Activated CD4-positive, alpha-beta memory T cell treated with anti-CD3 and anti-CD28 coated beads, Interleukin-2, amount 10 ng/mL, durations not matched to agents 7 days and 5 days (primary cell): ENCODE results near the gene CFAP46. TPM values are rescaled to one million over a fixed set of nuclear protein-coding genes. Genes with fewer than 3 reads are reported as not detected.
"Not testable (repeated sequence)": the region's sequence is repeated elsewhere in the genome, so short reads cannot be mapped to it uniquely, and the experiment has no call there.

ENCODE experiments used
- CTCF ChIA-PET: fragments of 350-600 bp; sonication (Branson Sonifier 250); formaldehyde crosslinking; loops from one replicate; lab custom pipeline; 2021; ENCODE audit warnings: antibody characterized with exemption, inconsistent platforms; lab: Charles Lee
- POLR2A ChIA-PET: fragments of 350-600 bp; sonication (Branson Sonifier 250); formaldehyde crosslinking; loops from one replicate; lab custom pipeline; 2021; ENCODE audit warnings: antibody characterized with exemption; lab: Charles Lee
- DNase-seq: peaks from one replicate; pipeline ENCODE4 v3.0.0-alpha.2; 2020
- H3K27ac Mint-ChIP-seq: one replicate; pipeline ENCODE4 v1.8.0; 2021; ENCODE audit warnings: mild to moderate bottlenecking, mixed read lengths
- H3K27me3 Mint-ChIP-seq: one replicate; pipeline ENCODE4 v1.8.0; 2021; ENCODE audit warnings: mixed read lengths
- H3K36me3 Mint-ChIP-seq: one replicate; pipeline ENCODE4 v1.8.0; 2021; ENCODE audit warnings: low read depth, mixed read lengths
- H3K4me1 Mint-ChIP-seq: one replicate; pipeline ENCODE4 v1.8.0; 2021; ENCODE audit warnings: mixed read lengths
- H3K4me3 Mint-ChIP-seq: one replicate; pipeline ENCODE4 v1.8.0; 2021; ENCODE audit warnings: mild to moderate bottlenecking, mixed read lengths
- H3K9me3 Mint-ChIP-seq: one replicate; pipeline ENCODE4 v1.8.0; 2021; ENCODE audit warnings: mixed read lengths
- total RNA-seq, 2 experiments: library from RNA; stranded (reverse); gene quantifications; one replicate each; pipeline ENCODE4 v1.2.3, GENCODE V29; 2021

Gene CFAP46
- total RNA-seq, 2 experiments from 2014 or later = not detected

- peaks cover 5% of the 10 kb centered on the region for H3K9me3 Mint-ChIP-seq
- no peak for DNase-seq
- ChIA-PET CTCF (no interaction called here), POLR2A (no interaction called here)
- H3K27me3 Mint-ChIP-seq = no peaks in the 10 kb centered on the region
- no peak overlapping the region for H3K4me3 Mint-ChIP-seq
- no peaks in the 10 kb centered on the region for H3K4me1 Mint-ChIP-seq
- no peak overlapping the region for H3K27ac Mint-ChIP-seq
- H3K36me3 Mint-ChIP-seq = no peaks in the 10 kb centered on the region
Measured at GRCh38 chr10:132776186-132776585, 166.2 kb downstream of the CFAP46 start.

GRCh38 chr10:132774902-132775863 lies 167.2 kb downstream of the CFAP46 start:
- Mint-ChIP-seq H3K4me3 (no peak overlapping the region), H3K27me3 (no peaks in the 10 kb centered on the region), H3K4me1 (no peaks in the 10 kb centered on the region), H3K27ac (no peak overlapping the region), H3K9me3 (peaks cover 5% of the 10 kb centered on the region), H3K36me3 (no peaks in the 10 kb centered on the region)
- ChIA-PET CTCF (no interaction called here), POLR2A (no interaction called here)
- DNase-seq = no peak

- ChIA-PET POLR2A (no interaction called here), CTCF (no interaction called here)
- Mint-ChIP-seq H3K4me3 (no peak overlapping the region), H3K27me3 (no peaks in the 10 kb centered on the region), H3K36me3 (no peaks in the 10 kb centered on the region), H3K27ac (no peak overlapping the region), H3K4me1 (no peaks in the 10 kb centered on the region), H3K9me3 (peaks cover 5% of the 10 kb centered on the region)
- no peak for DNase-seq
Measured at GRCh38 chr10:132774181-132774901, 168.0 kb downstream of the CFAP46 start.

- H3K27me3 Mint-ChIP-seq, H3K9me3 Mint-ChIP-seq, H3K4me1 Mint-ChIP-seq, H3K36me3 Mint-ChIP-seq, H3K4me3 Mint-ChIP-seq, DNase-seq, POLR2A ChIA-PET, H3K27ac Mint-ChIP-seq, CTCF ChIA-PET: not testable (repeated sequence)
Measured at GRCh38 chr10:132772816-132773215, 169.6 kb downstream of the CFAP46 start.

GRCh38 chr10:132770061-132771021 lies 172.0 kb downstream of the CFAP46 start:
- Mint-ChIP-seq H3K4me1 (no peaks in the 10 kb centered on the region), H3K27ac (no peak overlapping the region), H3K27me3 (no peaks in the 10 kb centered on the region), H3K9me3 (peaks cover 9% of the 10 kb centered on the region), H3K4me3 (no peak overlapping the region), H3K36me3 (peaks cover 4% of the 10 kb centered on the region)
- ChIA-PET CTCF (no interaction called here), POLR2A (no interaction called here)
- no peak for DNase-seq

GRCh38 chr10:132768346-132769248 lies 173.8 kb downstream of the CFAP46 start:
- Mint-ChIP-seq H3K9me3 (peaks cover 9% of the 10 kb centered on the region), H3K36me3 (peaks cover 4% of the 10 kb centered on the region), H3K4me1 (no peaks in the 10 kb centered on the region), H3K27me3 (no peaks in the 10 kb centered on the region), H3K27ac (no peak overlapping the region), H3K4me3 (no peak overlapping the region)
- no peak for DNase-seq
- POLR2A ChIA-PET = no interaction called here
- CTCF ChIA-PET = no interaction called here

- Mint-ChIP-seq H3K36me3 (peaks cover 4% of the 10 kb centered on the region), H3K27ac (no peak overlapping the region), H3K4me1 (no peaks in the 10 kb centered on the region), H3K9me3 (peaks cover 5% of the 10 kb centered on the region), H3K4me3 (no peak overlapping the region), H3K27me3 (no peaks in the 10 kb centered on the region)
- POLR2A ChIA-PET = no interaction called here
- CTCF ChIA-PET = no interaction called here
- DNase-seq = no peak
Measured at GRCh38 chr10:132766291-132766690, 176.1 kb downstream of the CFAP46 start.

GRCh38 chr10:132765435-132765834 lies 176.9 kb downstream of the CFAP46 start:
- Mint-ChIP-seq H3K27ac (no peak overlapping the region), H3K4me1 (no peaks in the 10 kb centered on the region), H3K27me3 (no peaks in the 10 kb centered on the region), H3K9me3 (peaks cover 4% of the 10 kb centered on the region), H3K4me3 (no peak overlapping the region), H3K36me3 (peaks cover 4% of the 10 kb centered on the region)
- ChIA-PET POLR2A (no interaction called here), CTCF (no interaction called here)
- no peak for DNase-seq

GRCh38 chr10:132764108-132764507 lies 178.3 kb downstream of the CFAP46 start:
- Mint-ChIP-seq H3K27ac (no peak overlapping the region), H3K4me1 (no peaks in the 10 kb centered on the region), H3K36me3 (peaks cover 4% of the 10 kb centered on the region), H3K4me3 (no peak overlapping the region), H3K9me3 (peaks cover 4% of the 10 kb centered on the region), H3K27me3 (no peaks in the 10 kb centered on the region)
- no peak for DNase-seq
- POLR2A ChIA-PET = no interaction called here
- CTCF ChIA-PET = no interaction called here

GRCh38 chr10:132763545-132763944 lies 178.8 kb downstream of the CFAP46 start:
- H3K27me3 Mint-ChIP-seq = no peaks in the 10 kb centered on the region
- peaks cover 4% of the 10 kb centered on the region for H3K36me3 Mint-ChIP-seq
- H3K9me3 Mint-ChIP-seq = peaks cover 4% of the 10 kb centered on the region
- DNase-seq = no peak
- H3K27ac Mint-ChIP-seq = no peak overlapping the region
- no peaks in the 10 kb centered on the region for H3K4me1 Mint-ChIP-seq
- ChIA-PET CTCF (no interaction called here), POLR2A (no interaction called here)
- no peak overlapping the region for H3K4me3 Mint-ChIP-seq

GRCh38 chr10:132762267-132762666 lies 180.1 kb downstream of the CFAP46 start:
- Mint-ChIP-seq H3K4me3 (no peak overlapping the region), H3K36me3 (peaks cover 4% of the 10 kb centered on the region), H3K9me3 (peaks cover 4% of the 10 kb centered on the region), H3K27ac (no peak overlapping the region), H3K4me1 (no peaks in the 10 kb centered on the region), H3K27me3 (no peaks in the 10 kb centered on the region)
- POLR2A ChIA-PET = no interaction called here
- CTCF ChIA-PET = no interaction called here
- DNase-seq = no peak

- Mint-ChIP-seq H3K36me3 (peaks cover 4% of the 10 kb centered on the region), H3K27me3 (no peaks in the 10 kb centered on the region), H3K9me3 (peaks cover 4% of the 10 kb centered on the region), H3K4me3 (no peak overlapping the region), H3K27ac (no peak overlapping the region), H3K4me1 (no peaks in the 10 kb centered on the region)
- ChIA-PET CTCF (no interaction called here), POLR2A (no interaction called here)
- DNase-seq = no peak
Measured at GRCh38 chr10:132761395-132762060, 180.8 kb downstream of the CFAP46 start.
